Head of caudate nucleus (tissue), 42 donors: ENCODE measurements around the gene HELZ.
"Not testable (repeated sequence)": the region's sequence is repeated elsewhere in the genome, so short reads cannot be mapped to it uniquely, and the experiment has no call there.

Experiments used
- DNase-seq, 42 donors: peaks; one replicate each; pipeline versions ENCODE4 v3.0.0 to v3.0.0-alpha.2; 2020 to 2021; ENCODE audit warnings: mixed read lengths in 7 of 42
- intact Hi-C: fragments of 100-400 bp; cut with DNase I; formaldehyde crosslinking; loops from one replicate; pipeline ENCODE4 v1.15.0; 2022

The HELZ gene

DNA sequence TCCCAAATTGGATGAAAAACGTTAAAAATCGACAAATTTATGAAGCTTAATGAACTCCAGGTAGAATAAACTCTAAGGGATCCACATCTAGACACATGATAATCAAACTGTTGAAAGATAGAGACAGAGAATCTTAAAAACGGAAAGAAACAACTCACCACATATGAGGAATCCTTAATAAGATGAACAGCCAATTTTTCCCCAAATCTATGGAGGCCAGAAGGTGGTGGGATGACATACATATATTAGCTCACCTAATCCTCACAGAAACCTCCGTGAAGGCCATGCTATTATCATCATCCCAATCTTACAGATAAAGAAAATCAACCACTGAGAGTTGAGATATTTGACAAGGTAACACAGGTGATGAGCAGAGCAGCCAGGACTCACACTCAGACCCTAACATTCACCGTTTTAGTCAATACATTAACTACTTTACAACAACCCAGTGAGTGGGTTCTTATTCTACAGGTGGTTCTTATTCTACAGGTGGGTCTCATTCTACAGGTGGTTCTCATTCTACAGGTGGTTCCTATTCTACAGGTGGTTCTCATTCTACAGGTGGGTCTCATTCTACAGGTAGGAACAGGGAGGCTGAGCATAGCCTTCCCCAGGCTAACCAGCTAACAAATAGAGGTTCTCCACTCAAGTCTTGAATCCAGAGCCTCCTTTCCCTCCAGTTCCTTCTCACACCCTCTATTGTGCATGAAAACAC is 195.8 kb downstream of the HELZ start:
- no peak for DNase-seq
- intact Hi-C loops: no loop called here

DNA sequence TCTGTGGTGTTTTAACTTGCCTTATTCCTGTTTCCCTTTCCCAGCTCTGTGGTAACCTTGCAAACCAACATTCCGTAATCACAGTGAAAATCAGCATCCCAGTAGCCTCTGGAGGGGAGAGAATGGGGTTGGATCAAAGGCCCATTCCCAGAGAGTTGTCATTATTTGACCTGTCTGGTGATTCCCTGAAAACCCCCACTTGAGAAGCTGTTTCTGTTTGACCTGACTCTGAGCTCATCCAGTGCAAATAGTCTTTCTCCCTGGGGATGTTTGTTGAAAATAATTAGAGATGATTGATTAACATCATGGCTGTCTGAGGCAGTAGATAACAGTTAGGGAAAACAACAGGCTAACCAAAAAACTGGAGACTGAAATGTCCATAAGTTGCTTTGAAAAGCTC is 197.6 kb downstream of the HELZ start:
- intact Hi-C loops: no loop called here
- no peak for DNase-seq

DNA sequence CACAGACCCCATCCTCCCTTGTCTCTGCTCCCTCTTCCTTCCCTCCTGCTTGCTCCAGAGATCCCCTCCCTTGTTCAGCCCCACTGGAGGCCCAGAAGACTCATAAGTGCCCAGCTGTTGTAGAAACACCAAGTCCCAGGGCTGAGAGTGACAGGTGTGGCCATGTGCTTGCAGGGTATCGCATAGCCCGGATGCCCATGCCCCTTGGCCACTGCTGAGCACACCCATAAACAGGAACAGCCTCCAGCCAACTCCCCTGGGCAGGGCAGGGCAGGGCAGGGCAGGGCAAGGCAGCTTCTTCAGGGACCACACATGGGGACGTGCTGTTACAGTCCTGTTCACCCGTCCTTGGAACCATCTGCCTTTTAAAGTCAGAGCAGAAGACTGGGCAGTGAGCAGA is 198.6 kb downstream of the HELZ start:
- intact Hi-C loops: no loop called here
- DNase-seq: no peak

DNA sequence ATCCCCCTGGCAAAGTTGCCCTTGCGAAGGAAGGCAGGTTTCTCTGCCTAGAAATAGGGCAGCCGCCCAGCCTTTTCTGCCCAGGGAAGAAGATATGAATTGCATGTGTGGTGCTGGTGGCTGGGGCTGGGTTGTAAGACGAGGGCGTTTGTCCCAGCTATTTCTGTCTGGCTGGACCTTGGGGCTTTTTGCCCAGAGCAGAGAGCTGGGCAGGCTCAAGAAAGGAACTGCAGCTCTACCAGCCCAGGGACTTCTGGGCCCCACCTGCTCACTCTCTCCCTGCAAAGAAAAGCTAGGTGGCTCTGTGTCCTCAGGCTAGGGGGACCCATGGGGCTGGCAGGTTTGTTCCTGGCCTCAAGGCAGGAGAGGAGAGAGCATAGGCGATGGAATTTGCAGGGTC is 200.1 kb downstream of the HELZ start:
- intact Hi-C loops: no loop called here
- DNase-seq: no peak

DNA sequence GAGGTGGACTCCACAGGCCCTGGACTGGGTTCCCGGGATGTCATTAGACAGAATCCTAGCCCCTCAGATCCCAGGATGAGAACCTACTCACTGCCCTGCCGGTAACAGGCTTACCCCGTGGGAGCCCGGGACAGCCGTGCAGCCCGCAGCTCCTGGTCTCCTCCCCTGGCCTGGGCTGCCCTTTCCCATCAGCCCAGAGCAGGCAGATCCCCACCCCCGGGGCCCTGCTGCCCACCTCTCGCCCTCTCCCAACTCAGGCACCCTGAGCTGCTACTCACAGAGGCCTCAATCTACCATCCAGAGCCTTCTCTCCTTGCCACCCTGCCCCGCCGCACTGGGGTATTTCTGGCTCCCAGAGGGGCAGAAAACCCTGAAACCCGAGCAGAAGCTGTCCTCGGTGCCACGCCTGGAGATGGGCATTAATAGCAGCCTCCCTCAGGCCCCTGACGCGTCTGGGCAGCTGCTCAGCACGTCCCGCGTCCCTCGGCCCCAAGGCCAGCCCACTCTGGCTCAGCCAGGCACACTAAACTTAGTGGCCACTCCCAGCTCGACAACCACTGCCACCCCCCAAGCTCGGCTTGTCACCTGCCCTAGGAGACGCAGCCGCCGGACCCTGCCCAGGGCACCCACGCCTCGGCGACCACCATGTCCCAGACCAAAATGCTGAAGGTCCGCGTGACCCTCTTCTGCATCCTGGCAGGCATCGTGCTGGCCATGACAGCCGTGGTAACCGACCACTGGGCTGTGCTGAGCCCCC is 200.8 kb downstream of the HELZ start, which contains the start of gene CACNG1:
TSS of gene CACNG1 (plus strand) at position 539 of the 757 bp plus-strand sequence. CDS start at position 646, 107 bp downstream.
- DNase-seq: no peak
- intact Hi-C loops: no loop called here

DNA sequence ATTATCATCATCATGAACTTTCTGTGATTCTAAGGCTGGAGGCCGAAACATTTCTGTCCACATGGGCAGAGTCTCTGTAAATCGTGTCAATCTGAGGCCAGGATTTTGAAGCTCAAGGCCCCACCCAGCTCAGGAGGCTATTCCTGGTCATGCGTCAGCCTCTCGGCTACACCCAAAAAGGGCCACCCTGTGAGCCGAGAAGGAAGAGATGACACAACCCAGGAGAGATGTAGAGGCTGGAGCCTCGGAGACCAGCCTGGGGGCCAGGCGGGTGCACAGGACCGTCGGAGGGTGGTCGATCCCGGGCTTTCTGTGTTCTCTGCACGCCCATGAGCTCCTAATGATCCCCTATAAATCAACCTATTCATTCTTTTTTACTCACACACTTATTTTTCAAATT is 201.7 kb downstream of the HELZ start:
- no peak for DNase-seq
- intact Hi-C loops: no loop called here

DNA sequence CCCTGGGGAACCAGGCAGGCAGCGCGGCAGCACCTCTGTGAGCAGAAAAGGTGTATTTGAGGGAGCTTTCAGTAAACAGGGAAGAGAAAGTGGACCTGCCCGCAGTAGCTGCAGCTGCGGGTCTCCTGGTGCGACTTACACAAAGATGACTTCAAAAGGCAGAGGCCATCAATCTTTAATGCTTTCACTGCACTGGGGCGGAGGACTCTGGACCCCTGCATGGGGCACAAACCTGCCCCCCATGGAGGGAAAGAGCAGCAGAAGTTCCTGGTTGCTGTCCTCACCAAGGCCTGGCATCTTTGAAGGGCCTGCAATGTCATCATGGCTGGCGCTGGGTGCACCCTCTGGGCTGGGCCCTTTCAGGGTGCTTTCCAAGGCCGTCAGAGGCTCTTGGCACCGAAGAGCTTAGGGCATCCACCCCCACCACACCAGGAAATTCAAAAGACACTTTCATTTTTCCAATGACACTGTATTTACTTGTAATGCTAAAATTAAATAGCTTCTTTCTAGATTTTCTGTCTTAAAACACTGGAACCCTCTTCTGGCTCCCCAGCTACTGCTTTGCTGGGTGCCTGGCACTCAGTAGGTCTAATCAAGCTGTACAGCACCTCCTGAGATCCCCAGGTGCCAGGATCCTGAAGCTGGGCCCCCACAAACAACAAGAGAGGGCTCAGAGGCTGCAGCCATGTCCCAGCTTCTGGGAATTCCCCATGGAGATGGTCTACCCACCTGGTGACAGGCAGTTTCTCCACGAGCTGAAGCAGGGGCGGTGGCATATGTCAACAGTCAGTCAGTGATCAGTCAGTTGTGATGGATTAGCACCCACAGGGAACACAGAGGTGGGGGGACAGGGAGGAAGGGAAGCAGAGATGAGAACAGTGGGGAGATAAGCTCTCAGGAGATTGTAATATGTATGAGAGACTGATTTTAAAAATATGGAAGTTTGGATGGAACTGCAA is 202.8 kb downstream of the HELZ start:
- peak in 31 of 42 donors; percentile 19 to 87 (median 52) for DNase-seq
- intact Hi-C loops: no loop called here

DNA sequence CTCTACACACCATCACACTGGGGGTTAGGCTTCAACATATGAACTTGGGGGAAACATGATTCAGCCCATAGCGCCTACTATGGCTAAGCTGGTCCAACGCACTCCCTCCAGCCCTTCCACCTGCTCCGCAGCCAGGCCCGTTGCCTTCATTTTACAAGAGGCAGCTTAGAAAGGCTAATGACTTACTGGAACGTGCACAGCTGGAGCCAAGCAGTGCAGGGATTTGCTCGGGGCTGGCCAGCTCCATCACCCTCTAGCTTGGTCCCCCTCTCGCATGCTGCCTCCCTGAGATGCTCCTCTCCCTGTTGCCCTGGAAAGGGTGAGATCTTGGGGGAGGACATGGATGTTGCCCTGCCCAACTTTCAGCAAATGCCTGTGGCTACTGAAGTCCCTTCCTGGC is 203.5 kb downstream of the HELZ start:
- intact Hi-C loops: no loop called here
- no peak for DNase-seq

DNA sequence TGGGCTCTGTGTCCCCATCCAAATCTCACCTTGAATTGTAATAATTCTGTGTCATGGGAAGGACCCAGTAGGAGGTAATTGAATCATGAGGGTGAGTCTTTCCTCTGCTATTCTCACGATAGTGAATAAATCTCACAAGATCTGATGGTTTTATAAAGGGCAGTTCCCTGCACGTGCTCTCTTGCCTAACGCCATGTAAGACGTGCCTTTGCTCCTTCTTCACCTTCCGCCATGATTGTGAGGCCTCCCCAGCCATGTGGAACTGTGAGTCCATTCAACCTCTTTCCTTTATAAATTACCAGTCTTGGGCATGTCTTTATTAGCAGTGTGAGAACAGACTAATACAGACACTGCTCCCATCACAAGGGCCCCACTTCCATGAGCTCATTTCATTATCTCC is 203.9 kb downstream of the HELZ start:
- intact Hi-C loops: not testable (repeated sequence)

DNA sequence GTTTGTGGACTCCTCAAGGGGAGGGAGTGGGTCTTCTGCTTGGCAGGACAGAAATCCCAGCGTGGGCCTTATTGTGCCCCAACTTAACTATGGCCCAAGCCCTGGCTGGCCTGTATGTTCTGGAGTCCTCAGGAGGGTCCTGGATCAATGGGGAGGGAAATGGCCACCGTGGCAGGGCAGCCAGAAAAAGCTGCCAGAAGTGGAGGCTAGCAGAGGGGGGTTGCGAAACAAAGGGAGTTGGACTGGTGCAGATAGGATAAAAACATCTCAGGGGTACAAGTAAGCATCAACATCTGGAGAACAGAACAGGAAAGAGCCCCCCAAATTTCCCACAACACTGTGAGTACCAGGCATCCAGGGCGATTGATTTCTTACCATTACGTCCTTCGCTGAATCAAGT is 204.3 kb downstream of the HELZ start:
- intact Hi-C loops: no loop called here
- no peak for DNase-seq

More for the DNA sequence above, 203.9 kb downstream of the HELZ start:
- DNase-seq: not testable (repeated sequence)

DNA sequence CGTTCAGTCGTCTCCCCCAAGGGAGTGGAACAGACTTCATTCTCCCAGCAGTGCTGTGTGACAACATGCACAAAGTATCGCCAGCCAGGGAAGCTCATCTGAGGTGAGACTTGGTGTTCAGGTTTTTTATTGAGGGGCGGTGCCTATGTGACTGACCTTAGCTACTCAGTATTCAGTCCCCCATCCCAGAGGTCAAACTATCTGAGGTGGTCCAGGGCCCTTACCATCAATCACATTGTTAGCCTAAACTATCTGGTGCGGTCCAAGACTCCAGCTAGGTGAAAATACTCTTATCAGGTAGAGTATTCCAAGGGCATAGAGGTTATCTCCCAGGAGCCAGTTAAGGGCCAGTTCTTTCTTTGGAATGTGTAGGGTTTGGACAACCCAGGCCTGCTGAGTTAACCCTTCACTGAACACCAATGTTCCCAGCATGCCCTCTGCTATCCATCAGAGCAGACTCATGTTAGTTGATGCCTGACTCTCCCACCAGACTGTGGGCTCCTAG is 206.1 kb downstream of the HELZ start:
- intact Hi-C loops: no loop called here
- DNase-seq: no peak

DNA sequence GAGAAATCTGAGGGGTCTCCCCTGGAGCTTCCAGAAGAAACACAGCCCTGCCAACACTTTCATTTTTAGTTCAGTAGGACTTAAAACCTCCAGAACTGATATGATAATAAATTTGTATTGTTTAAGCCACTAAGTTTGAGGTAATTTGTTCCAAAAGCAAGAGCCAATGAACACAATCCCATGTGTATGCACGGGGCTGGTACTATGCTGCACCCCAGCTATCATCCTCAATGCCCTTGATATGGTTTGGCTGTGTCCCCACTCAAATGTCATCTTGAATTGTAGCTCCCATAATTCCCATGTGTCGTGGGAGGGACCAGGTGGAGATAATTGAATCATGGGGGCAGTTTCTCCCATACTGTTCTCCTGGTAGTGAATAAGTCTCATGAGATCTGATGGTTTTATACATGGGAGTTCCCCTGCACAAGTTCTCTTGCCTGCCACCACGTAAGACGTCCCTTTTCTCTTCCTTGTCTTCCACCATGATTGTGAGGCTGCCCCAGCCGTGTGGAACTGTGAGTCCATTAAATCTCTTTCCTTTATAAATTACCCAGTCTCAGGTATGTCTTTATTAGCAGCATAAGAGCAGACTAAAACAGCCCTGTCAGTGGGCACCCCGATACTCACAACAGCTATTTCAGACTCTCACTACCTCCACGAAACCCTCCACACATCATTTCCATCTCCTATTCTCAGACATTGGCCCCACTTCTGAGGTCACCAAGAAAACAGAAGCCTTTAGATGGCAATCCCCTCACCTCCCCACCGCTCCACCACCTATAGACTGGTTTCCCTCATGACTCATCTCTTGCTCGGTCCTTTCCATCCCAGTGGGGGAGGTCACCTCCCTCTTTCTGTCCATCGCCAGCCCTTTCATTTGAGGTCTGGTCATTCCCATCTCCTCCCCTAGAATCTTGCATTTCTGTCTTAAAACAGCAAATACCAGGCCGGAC is 209.6 kb downstream of the HELZ start:
- DNase-seq: no peak
- intact Hi-C loops: no loop called here

DNA sequence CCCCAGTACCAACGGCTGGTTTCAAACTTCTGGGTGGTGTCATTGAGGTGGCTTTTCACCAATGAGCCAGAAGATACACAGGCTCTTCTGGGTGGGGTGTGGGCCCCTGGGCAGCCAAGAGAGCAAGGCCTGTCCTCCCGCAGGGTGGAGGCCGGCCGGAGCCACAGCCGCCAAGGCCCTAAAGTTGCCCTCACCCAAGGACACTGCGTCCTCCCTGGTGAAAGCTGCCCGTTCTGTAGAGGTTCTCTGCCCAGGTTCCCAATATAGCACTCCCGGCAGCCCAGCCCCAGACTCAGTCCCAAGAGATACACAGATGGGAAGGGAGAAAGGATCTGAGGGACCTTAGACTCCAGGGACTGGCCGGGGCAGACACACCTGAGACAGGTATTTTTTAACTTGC is 211.4 kb downstream of the HELZ start:
- no peak for DNase-seq
- intact Hi-C loops: no loop called here

DNA sequence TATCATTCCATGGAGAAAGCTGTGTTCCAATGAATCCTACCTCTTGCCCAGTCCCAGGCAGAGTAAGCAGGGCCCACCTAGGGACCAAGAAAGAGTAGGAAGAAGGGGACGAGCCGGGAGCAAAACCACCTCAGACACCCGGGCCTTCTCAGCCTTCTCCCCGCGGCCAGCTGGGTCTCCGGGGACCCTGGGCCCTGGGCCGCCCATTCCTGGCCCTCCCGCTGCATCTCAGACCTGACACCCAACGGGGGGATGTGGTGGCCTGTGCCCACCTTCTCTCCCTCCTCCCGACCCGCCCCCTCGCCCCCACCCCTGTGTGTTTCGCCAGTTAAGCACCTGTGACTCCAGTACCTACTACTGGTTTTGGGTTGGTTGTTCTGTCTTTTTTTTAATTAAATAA is 212.0 kb downstream of the HELZ start:
- no peak for DNase-seq
- intact Hi-C loops: no loop called here

DNA sequence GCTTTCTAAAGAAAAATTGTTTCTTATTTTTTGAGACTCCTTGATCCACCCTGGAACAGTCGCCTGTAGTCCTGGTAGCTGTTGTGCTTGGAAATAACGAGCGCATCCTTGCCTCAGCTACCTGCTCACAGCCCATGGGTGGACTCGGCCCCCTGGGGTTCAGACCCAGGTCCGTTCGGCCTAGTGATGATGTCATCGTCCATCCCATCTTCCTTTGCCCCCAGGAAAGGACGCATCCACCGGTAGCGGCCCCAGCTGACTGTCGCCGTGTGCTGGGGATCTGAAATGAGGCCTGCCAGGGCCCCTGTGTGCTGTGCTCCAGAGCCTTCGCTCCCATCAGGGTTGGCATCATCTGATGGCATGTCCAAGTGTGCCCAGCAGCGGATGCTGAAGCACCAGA is 212.6 kb downstream of the HELZ start:
- intact Hi-C loops: no loop called here
- DNase-seq: no peak

DNA sequence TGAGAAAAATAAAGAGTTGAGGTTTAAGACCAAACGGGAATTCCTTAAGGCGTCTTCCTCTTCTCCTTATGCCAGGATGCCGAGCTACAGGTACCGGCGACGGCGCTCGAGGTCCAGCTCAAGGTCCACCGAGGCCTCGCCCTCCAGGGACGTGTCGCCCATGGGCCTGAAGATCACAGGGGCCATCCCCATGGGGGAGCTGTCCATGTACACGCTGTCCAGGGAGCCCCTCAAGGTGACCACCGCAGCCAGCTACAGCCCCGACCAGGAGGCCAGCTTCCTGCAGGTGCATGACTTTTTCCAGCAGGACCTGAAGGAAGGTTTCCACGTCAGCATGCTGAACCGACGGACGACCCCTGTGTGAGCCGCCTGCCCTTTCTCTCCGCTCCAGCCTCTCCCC is 214.4 kb downstream of the HELZ start:
- DNase-seq: no peak
- intact Hi-C loops: no loop called here

DNA sequence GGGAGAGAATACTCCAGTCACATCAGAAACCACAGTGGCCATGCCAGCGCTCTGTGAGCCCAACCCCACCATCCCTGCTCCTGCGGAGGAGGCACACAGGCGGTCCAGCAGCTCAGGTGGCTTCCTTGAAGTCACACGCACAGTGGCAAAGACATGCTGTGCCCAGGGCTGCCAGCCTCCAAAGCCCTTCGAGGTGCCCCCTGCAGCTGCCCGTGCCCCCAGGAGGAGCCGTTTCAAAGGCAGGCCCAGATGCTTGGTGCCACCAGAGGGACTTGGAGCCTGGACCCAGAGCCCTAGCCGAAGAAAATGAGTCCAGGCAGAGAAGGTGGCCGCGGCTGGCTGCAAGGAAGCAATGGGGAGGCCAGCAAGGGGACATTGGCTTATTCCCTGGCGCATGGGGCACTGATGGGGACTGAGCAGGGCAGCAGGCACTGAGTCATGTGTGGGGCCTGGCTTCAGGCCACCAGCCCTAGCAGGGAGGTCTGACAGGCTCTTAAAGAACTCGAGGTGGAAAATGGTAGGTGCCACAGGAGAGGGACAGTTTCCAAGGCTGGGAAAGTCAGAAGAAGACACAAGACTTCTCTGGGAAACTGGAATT is 217.9 kb downstream of the HELZ start:
- intact Hi-C loops: no loop called here
- no peak for DNase-seq

DNA sequence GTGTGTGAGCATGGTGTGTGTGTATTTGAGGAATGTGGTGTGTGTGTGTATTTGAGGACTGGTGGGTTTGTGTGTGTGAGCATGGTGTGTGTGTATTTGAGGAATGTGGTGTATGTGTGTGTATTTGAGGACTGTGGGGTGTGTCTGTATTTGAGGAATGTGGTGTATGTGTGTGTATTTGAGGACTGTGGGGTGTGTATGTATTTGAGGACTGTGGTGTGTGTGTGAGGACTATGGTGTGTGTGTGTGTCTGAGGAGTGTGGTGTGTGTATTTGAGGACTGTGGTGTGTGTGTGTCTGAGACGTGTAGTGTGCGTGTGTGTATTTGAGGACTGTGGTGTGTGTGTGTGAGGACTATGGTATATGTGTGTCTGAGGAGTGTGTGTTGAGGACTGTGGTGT is 218.7 kb downstream of the HELZ start:
- intact Hi-C loops: no loop called here
- DNase-seq: no peak
